ENCODE data around the gene ARHGAP23.
"Not testable (repeated sequence)": the region's sequence is repeated elsewhere in the genome, so short reads cannot be mapped to it uniquely, and the experiment has no call there.

ARHGAP23 gene

GRCh38 chr17:38484242-38485145 lies 56.2 kb downstream of the ARHGAP23 start:
- peak; percentile 33 for DNase-seq (ENCODE audit: low spot score)
- FAIRE-seq, result not testable (repeated sequence)

- FAIRE-seq, result no peak
- no peak for DNase-seq (ENCODE audit: low spot score)
Observed at GRCh38 chr17:38485146-38485468, 56.8 kb downstream of the ARHGAP23 start.

- not testable (repeated sequence) for FAIRE-seq
Observed at GRCh38 chr17:38485681-38486298, 57.5 kb downstream of the ARHGAP23 start.

GRCh38 chr17:38489774-38490173 lies 61.5 kb downstream of the ARHGAP23 start:
- not testable (repeated sequence) for FAIRE-seq; DNase-seq (ENCODE audit: low spot score)

More at GRCh38 chr17:38485681-38486298, 57.5 kb downstream of the ARHGAP23 start:
- DNase-seq (ENCODE audit: low spot score), result not testable (repeated sequence)

- DNase-seq (ENCODE audit: low spot score); FAIRE-seq: not testable (repeated sequence)
Observed at GRCh38 chr17:38491346-38492066, 63.2 kb downstream of the ARHGAP23 start.

GRCh38 chr17:38492067-38493040 lies 64.1 kb downstream of the ARHGAP23 start:
- peak; percentile 73 for DNase-seq (ENCODE audit: low spot score)
- FAIRE-seq, result not testable (repeated sequence)

- not testable (repeated sequence) for FAIRE-seq; DNase-seq (ENCODE audit: low spot score)
Observed at GRCh38 chr17:38494152-38494551, 65.9 kb downstream of the ARHGAP23 start.

- FAIRE-seq; DNase-seq (ENCODE audit: low spot score): not testable (repeated sequence)
Observed at GRCh38 chr17:38497656-38498055, 69.4 kb downstream of the ARHGAP23 start.

- FAIRE-seq, result no peak
- no peak for DNase-seq (ENCODE audit: low spot score)
Observed at GRCh38 chr17:38498353-38498752, 70.1 kb downstream of the ARHGAP23 start.

GRCh38 chr17:38499230-38499629 lies 71.0 kb downstream of the ARHGAP23 start:
- not testable (repeated sequence) for FAIRE-seq; DNase-seq (ENCODE audit: low spot score)

- FAIRE-seq; DNase-seq (ENCODE audit: low spot score): not testable (repeated sequence)
Observed at GRCh38 chr17:38501718-38502117, 73.5 kb downstream of the ARHGAP23 start.

GRCh38 chr17:38503286-38503913 lies 75.1 kb downstream of the ARHGAP23 start:
- DNase-seq (ENCODE audit: low spot score); FAIRE-seq: not testable (repeated sequence)

GRCh38 chr17:38504216-38504615 lies 76.0 kb downstream of the ARHGAP23 start:
- FAIRE-seq, result no peak
- no peak for DNase-seq (ENCODE audit: low spot score)

- DNase-seq (ENCODE audit: low spot score) (no peak), FAIRE-seq (no peak)
Observed at GRCh38 chr17:38507436-38507835, 79.2 kb downstream of the ARHGAP23 start.

- DNase-seq (ENCODE audit: low spot score), result no peak
- FAIRE-seq, result no peak
Observed at GRCh38 chr17:38507921-38508569, 79.8 kb downstream of the ARHGAP23 start.

GRCh38 chr17:38508570-38508950 lies 80.3 kb downstream of the ARHGAP23 start:
- DNase-seq (ENCODE audit: low spot score), result no peak
- FAIRE-seq, result no peak

- DNase-seq (ENCODE audit: low spot score), result peak; percentile 39
- no peak for FAIRE-seq
Observed at GRCh38 chr17:38508954-38509771, 80.9 kb downstream of the ARHGAP23 start.

- no peak for DNase-seq (ENCODE audit: low spot score)
- no peak for FAIRE-seq
Observed at GRCh38 chr17:38509772-38510420, 81.6 kb downstream of the ARHGAP23 start.
